ENCODE results near the gene MRPL37.
"Not testable (repeated sequence)": the region's sequence is repeated elsewhere in the genome, so short reads cannot be mapped to it uniquely, and the experiment has no call there.

MRPL37 gene

DNA sequence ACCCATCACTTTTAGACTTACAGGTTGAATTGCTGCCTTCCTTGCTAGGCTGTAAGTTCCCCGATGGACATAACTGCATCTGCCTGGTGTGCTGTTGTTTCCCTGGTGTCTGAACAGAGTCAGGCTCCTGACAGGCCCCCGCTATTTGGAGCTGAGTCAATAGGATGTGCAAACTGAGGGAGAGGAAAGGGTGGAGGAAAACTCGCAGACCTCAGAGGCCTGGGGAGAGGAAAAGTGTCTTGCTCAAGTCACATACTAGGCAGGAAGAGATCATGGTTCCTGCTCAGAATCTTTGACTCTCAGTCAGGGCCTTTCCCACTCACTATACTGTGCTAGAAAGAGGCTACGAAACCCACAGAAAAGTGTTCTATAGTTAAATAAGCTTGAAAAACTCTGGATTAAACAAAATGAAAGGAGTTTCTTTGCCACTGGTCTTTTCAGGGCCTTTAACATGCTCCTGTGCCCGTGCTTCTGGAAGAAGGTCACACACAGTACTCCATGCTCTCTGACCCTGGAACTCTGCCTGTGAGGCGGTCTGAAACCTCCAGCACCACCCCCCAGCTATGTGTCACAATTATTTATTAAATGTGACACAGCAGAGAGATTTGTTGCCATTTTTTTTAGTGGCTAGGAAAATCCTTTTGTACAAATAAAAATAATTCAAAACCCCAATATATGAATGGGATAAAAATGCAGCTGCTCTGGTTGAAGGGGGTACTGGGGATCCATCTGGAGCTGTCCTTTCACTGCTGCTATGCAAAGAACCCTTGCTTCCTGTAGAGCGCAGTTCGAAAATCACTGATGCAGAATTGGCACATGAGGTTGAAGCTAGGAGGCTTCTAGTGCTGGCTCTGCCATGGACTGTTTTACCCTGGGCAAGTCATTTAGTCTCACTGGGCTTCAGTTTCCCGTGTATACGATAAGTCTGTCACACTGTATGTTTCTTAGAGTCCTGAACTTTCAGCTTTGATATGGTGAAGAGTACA lies 27.1 kb upstream of the MRPL37 start:
- peak; percentile 14 for DNase-seq (ENCODE audit: low read depth)

GRCh38 chr1:54173681-54174080 lies 26.3 kb upstream of the MRPL37 start:
- DNase-seq (ENCODE audit: low read depth), result no peak

DNA sequence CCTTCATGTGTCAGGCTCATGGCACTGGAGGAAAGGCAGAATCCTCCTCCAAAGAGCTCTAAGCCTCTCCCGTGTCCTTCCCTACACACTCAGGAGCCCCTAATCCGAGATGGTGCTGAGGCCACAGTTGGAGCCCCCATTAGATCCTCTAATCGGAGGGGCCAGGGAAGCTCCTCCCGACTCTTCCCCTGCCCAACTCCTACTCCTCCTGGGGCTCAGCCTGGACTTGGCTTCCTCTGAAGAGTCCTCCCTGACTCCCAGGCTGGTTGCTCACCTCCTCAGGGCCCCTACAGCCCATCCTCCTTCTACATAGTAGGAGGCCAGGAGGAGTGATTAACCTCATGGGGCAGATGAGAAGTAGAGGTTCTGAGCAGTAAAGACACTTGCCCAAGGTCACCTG lies 25.9 kb upstream of the MRPL37 start:
- DNase-seq (ENCODE audit: low read depth), result no peak

- no peak for DNase-seq (ENCODE audit: low read depth)
Measured at GRCh38 chr1:54176621-54177327, 23.2 kb upstream of the MRPL37 start.

- DNase-seq (ENCODE audit: low read depth), result no peak
Measured at GRCh38 chr1:54177726-54178125, 22.2 kb upstream of the MRPL37 start.

DNA sequence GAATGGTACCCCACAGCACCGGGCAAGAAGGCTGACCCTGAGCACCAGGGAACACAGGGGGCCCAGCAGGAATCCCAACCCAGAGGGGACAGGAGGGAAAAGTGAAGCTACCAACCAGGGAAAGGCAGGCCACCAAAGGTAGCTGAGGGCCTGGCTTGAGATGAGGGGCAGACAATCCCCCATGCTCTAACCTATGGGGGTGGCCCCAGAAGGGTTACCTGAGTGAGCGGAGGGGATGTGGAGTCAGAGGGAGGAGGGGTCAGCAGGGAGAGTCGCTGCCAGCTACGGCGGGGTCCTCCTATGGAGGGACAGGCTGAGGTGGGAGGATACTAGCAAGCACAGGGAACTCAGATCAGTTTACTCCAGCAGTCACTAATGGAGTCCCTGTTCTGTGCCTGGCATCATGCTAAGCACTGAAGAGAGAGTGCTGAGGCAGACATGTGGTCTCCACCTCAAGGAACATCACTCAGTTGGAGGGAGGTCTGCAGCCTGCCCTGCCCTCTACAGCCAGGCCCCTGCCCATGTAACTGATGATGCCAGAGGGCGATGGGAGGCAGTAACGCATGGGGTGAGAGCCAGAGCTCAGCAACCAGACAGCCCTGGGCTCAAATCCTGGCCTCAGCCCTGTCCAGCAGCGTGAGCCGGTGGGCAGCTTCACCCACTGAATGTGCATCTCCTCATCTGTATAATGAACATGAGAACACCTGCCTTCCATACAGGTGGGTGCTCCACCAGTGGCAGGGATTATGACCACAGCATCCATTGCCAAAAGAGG lies 21.5 kb upstream of the MRPL37 start:
- no peak for DNase-seq (ENCODE audit: low read depth)

DNA sequence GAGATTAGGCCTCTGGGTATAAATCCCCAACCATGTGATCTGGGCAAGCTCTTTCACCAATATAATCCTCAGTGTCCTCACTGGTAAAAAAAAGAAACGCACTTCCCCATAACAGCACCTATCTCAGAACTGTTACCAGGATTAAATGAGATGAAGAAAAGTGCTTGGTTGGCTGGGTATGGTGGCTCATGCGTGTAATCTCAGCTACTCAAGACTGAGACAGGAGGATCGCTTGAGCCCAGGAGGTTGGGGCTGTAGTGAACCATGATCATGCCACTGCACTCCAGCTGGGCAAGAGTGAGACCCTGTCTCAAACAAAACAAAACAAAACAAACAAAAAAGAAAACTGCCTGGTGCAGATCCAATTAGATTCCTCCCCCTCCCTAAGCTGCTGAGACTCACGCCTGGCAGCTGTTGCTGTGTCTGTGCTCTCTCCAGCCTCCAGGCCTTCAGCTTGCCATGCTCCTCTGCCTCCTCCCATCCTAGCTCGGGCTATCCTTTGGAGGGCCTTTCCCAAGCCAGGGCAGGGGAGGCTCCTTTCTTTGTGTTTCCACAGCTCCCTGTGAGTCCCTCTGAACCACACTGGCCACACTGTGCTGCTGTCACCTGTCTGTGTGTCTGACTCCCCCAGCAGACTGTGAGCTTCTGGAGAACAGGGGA lies 19.1 kb upstream of the MRPL37 start:
- DNase-seq (ENCODE audit: low read depth), result no peak

DNA sequence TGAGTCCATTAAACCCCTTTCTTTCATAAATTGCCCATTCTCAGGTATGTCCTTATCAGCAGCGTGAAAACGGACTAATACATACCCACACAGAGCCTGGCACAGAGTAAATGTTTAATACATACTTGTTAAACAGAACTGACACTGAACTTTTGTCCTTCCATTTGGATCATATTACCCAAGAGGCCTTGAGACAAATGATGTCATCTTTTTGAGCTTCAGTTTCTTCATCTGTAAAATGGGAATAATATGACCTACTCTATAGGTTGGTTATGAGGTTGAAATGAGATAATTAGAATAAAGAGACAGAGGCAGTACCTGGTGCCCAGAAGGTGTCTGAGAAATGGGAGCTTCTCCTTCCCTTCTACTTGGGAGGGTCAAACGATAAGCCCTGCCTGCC lies 13.9 kb upstream of the MRPL37 start:
- no peak for DNase-seq (ENCODE audit: low read depth)

GRCh38 chr1:54188291-54188690 lies 11.7 kb upstream of the MRPL37 start:
- DNase-seq (ENCODE audit: low read depth), result peak; percentile 15

DNA sequence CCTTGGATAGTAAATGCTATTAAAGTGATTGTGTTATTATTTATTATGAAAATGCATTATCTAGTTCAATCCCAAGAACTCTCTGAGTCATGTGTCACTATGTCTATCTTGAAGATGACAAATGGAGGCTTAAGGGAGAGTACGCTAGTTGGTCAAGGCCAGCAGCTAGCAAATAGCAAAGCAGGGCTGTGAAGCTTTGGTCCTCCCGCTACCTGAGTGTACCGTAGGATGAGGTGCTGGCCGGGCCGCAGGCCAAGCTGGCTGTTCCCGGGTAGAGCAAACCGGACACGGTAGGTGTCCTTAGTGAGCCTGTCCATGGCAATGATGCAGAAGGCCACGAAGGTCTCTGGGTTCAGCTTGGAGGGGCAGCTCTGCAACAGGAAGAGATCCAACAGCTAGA lies 9.4 kb upstream of the MRPL37 start:
- no peak for DNase-seq (ENCODE audit: low read depth)

DNA sequence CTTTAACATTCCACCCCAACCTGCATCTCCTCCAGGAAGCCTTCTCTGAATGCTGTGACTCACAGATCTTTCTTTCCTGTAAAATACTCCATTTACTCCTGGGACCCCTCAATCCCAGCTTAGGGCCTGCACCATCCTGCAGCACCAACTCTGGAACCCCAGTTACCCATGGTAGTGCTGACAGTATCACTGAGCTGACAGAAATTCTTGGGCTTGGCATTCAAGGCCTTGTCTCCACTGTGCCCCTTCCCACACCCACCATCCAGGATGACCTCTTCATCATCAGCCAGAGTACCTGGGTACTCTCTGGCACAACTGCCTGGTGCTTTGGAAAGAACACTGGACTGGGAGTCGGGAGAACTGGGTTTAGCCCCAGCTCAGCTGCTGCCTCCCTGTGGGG lies 8.4 kb upstream of the MRPL37 start:
- DNase-seq (ENCODE audit: low read depth), result no peak

GRCh38 chr1:54193453-54193852 lies 6.5 kb upstream of the MRPL37 start:
- DNase-seq (ENCODE audit: low read depth), result no peak

- no peak for DNase-seq (ENCODE audit: low read depth)
Measured at GRCh38 chr1:54199151-54199764, 709 bp upstream of the MRPL37 start.

- peak; percentile 19 for DNase-seq (ENCODE audit: low read depth)
Measured at GRCh38 chr1:54200519-54200997, 591 bp downstream of the MRPL37 start.

- DNase-seq (ENCODE audit: low read depth), result no peak
Measured at GRCh38 chr1:54204199-54204598, 4.2 kb downstream of the MRPL37 start.

DNA sequence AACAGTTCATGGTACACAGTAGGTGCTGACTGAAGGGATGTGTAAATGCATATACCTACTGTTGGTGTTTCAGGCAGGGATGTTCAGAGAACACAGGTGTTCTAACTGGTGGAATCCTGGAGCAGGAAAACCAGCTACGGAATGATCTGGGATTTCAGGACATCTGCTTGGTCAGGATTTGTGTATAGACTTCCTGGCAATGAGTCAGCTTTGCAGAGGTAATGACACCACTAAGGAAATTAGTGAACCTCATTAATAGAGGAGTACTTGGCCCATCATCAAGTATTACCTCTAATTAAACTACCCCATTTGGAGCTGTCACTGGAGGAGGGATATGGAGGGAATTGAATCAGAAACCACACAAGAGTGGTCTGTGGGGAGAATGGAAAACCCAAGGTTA lies 7.3 kb downstream of the MRPL37 start:
- no peak for DNase-seq (ENCODE audit: low read depth)

GRCh38 chr1:54207896-54208295 lies 7.9 kb downstream of the MRPL37 start:
- not testable (repeated sequence) for DNase-seq (ENCODE audit: low read depth)

DNA sequence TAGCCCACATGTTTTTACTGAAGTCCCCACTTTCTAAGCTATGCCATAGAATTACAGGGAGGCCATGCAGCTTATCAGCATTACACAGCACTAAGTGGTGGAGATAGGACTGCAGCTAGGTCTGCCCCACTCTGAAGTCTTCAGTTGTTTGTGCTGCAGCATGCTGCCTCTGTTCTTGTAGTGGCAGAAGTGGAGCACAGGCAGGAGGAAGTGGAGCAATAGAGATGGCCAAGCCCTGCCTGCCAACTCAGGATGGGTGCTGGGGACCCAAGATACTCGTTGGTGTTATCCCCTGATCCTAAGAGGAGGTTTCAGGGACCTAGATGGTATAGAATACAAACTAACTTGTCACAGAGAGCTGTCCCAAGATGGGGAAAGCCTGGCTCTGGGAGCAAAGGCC lies 12.9 kb downstream of the MRPL37 start:
- no peak for DNase-seq (ENCODE audit: low read depth)

DNA sequence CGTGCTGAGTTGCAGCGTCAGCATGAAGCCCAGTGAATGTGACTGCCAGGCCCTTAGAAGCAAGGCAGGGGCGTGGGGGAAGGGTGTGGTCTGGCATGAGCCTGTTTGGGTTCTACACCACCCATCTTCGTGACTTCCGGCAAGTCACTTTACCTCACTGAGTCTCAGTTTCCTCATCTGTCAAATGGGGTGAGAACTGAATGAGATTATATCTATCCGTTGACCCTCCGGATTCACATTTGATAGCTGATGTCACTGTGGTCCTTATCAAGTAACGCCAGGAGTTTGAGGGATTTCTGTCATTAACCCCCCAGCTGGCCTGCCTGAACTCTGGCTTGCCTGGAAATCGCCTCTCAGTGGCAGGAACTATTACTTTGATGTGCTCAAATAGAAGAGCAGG lies 15.6 kb downstream of the MRPL37 start:
- DNase-seq (ENCODE audit: low read depth), result no peak

DNA sequence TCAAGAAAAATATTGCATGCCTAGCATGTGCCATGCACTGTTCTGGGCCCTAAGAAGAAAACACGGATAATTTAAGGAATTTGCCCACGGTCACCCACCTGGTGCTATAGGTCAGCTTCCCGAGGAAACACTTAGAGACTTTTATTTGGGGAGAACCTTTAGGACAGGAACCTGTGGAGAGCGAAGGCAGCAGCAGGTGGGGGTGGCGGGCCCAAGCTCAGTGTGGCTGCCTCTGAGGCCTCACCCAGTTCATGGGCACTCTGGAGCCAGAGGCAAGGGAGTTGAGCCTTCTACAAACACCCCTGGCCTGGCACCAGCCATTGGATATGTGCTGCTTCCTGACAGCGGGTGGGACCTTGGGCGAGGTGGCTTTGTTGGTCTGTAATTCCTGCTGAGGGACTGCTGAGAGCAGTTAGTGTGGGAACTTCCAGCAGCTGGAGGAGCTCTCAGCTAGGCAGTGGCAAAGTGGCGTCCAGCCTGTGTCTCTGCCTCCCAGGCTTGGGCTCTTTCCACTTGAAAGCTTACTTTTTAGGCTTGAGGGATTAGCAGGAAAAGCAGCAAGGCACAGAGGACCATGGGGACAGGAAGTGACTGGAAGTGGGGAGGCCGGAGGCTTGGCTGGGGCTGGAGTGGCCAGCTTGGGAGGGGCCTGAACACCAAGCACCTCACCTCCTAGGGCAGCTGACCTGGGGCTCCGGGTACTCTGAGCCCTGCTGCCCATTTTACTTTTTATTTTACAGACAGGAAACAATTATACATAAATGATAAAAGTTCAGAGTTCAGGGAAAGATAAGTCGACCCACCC lies 19.1 kb downstream of the MRPL37 start:
- DNase-seq (ENCODE audit: low read depth), result peak; percentile 12

- no peak for DNase-seq (ENCODE audit: low read depth)
Measured at GRCh38 chr1:54219688-54220003, 19.7 kb downstream of the MRPL37 start.

All from EH (cell line).